K562 (cell line): ENCODE measurements around the gene PEF1. TPM values are rescaled to one million over a fixed set of nuclear protein-coding genes. Genes with fewer than 3 reads are reported as not detected.

Experiments used
- ATAC-seq: fragments of 200-7000 bp; cut with Tn5 transposase; 3 replicates; pipeline ENCODE4 v1.9.1; 2020; ENCODE audit warnings: moderate library complexity
- BruUV-seq: library from RNA; stranded (reverse); fragments of 400-500 nt; replicated peaks from 2 replicates; lab custom pipeline; 2021; lab: Mats Ljungman, UMichigan
- CTCF ChIA-PET: fragments of 300-600 bp; formaldehyde crosslinking; extraction: SDS; loops from one replicate; lab custom pipeline; 2021; ENCODE audit warnings: low intra/inter-chr PET ratio; lab: Yijun Ruan, JAX
- POLR2A ChIA-PET: fragments of 300-600, 350-650 bp; sonication (Branson Sonifier 250); formaldehyde crosslinking; extraction: SDS; loops from one replicate; lab custom pipeline; 2021; ENCODE audit warnings: antibody characterized with exemption, inconsistent platforms; lab: Yijun Ruan, JAX
- DNase-seq, 4 experiments: peaks; one replicate each; pipeline versions ENCODE4 v3.0.0 to v3.0.0-alpha.2; 2011 to 2018; ENCODE audit warnings: low spot score in 3 of 4, mixed read lengths in 3 of 4; ENCODE audit errors: extremely low read depth in 1 of 4
- FAIRE-seq: peaks from 2 replicates; lab custom pipeline; 2011; peaks lifted over from hg19 to GRCh38; lab: Jason Lieb, UNC
- H2AFZ ChIP-seq: 2 replicates; pipeline ENCODE4 v1.6.0; 2011; ENCODE audit warnings: low read depth, low read length, control low read depth, inconsistent platforms
- H3K27ac ChIP-seq: fragments of 200-600 bp; 3 replicates; pipeline ENCODE4 v1.8.0; 2011; ENCODE audit warnings: low read depth, mild to moderate bottlenecking, control low read depth, inconsistent platforms, low read length, moderate library complexity, mixed read lengths; ENCODE audit errors: extremely low read depth
- H3K27me3 ChIP-seq, 2 experiments: fragments of 300-600 bp in 1 of 2; 2 replicates in 1 of 2; 3 replicates in 1 of 2; pipeline versions ENCODE4 v1.6.0 to v1.8.0; 2011; ENCODE audit warnings: inconsistent platforms in 2 of 2, low read length in 2 of 2, mild to moderate bottlenecking in 1 of 2, mixed read lengths in 1 of 2, moderate library complexity in 1 of 2; ENCODE audit not compliant: control insufficient read depth in 2 of 2, insufficient read depth in 2 of 2
- H3K36me3 ChIP-seq: fragments of 300-600 bp; 3 replicates; pipeline ENCODE4 v1.8.0; 2011; ENCODE audit warnings: mild to moderate bottlenecking, low read length, inconsistent platforms; ENCODE audit not compliant: control insufficient read depth, insufficient read depth
- H3K4me1 ChIP-seq, 2 experiments: fragments of 200-600 bp in 1 of 2; replicated peaks in 1 of 2; 2 replicates in 1 of 2; 3 replicates in 1 of 2; pipeline versions ENCODE4 v1.5.1 to v1.8.0; 2011; ENCODE audit warnings: inconsistent platforms in 2 of 2, low read length in 2 of 2, mild to moderate bottlenecking in 1 of 2, mixed read lengths in 1 of 2, moderate library complexity in 1 of 2; ENCODE audit not compliant: control insufficient read depth in 2 of 2, insufficient read depth in 2 of 2
- H3K4me2 ChIP-seq: 2 replicates; pipeline ENCODE4 v1.6.1; 2011; ENCODE audit warnings: low read length, control low read depth, inconsistent platforms, mixed read lengths; ENCODE audit not compliant: insufficient read depth
- H3K4me3 ChIP-seq: fragments of 200-600 bp; sonication (generic), shearing (Covaris generic); 2 replicates; pipeline ENCODE4 v1.5.1; 2016; ENCODE audit warnings: control low read depth, inconsistent platforms
- H3K79me2 ChIP-seq: fragments of 200-600 bp; 3 replicates; pipeline ENCODE4 v1.8.0; 2011; ENCODE audit warnings: low read length, inconsistent platforms; ENCODE audit not compliant: control insufficient read depth, insufficient read depth
- H3K9ac ChIP-seq, 2 experiments: 2 replicates each; pipeline versions ENCODE4 v1.6.0 to v1.6.1; 2011; ENCODE audit warnings: low read depth in 2 of 2, low read length in 2 of 2, control low read depth in 1 of 2, inconsistent platforms in 1 of 2, mild to moderate bottlenecking in 1 of 2, mixed read lengths in 1 of 2; ENCODE audit not compliant: insufficient read depth in 1 of 2
- H3K9me1 ChIP-seq: one replicate; pipeline ENCODE4 v1.6.0; 2011; ENCODE audit warnings: inconsistent platforms, mild to moderate bottlenecking, low read length, moderate library complexity; ENCODE audit not compliant: control insufficient read depth, insufficient read depth
- H3K9me3 ChIP-seq: replicated peaks from 2 replicates; pipeline ENCODE4 v1.5.1; 2011; ENCODE audit warnings: low read depth, low read length, inconsistent platforms; ENCODE audit not compliant: control insufficient read depth, insufficient read depth
- H4K20me1 ChIP-seq: replicated peaks from 2 replicates; pipeline ENCODE4 v1.6.1; 2011; ENCODE audit warnings: low read length, inconsistent platforms, mixed read lengths; ENCODE audit not compliant: control insufficient read depth, insufficient read depth
- CBFA2T3 ChIP-seq: fragments of 450-650 bp; IDR thresholded peaks from 2 replicates; pipeline ENCODE4 v1.6.1; 2017
- CBFB ChIP-seq: sonication (generic); formaldehyde crosslinking; IDR thresholded peaks from 2 replicates; pipeline ENCODE4 v1.4.0; 2020; ENCODE audit warnings: mild to moderate bottlenecking, missing genetic modification reagents
- KAT8 ChIP-seq: fragments of 450-650 bp; IDR thresholded peaks from 2 replicates; pipeline ENCODE4 v1.6.1; 2016; ENCODE audit warnings: low read depth, mild to moderate bottlenecking
- NCOA6 ChIP-seq: fragments of 450-650 bp; IDR thresholded peaks from 2 replicates; pipeline ENCODE4 v1.6.1; 2017; ENCODE audit warnings: mild to moderate bottlenecking
- PURB ChIP-seq: sonication (generic); formaldehyde crosslinking; IDR thresholded peaks from 2 replicates; pipeline ENCODE4 v1.9.0; 2021; ENCODE audit warnings: low read depth, mild to moderate bottlenecking, missing genetic modification reagents
- SMARCC2 ChIP-seq: fragments of 450-650 bp; IDR thresholded peaks from 2 replicates; pipeline ENCODE4 v1.6.1; 2017; ENCODE audit warnings: antibody characterized with exemption, moderate library complexity, mild to moderate bottlenecking, low read depth
- YBX1 ChIP-seq: fragments of 450-650 bp; IDR thresholded peaks from 2 replicates; pipeline ENCODE4 v1.7.1; 2016; ENCODE audit warnings: mild to moderate bottlenecking
- ZKSCAN1 ChIP-seq: fragments of 150-350 bp; IDR thresholded peaks from 2 replicates; pipeline ENCODE4 v1.6.1; 2016; ENCODE audit warnings: low read depth, low read length
- ZNF124 ChIP-seq: sonication (generic); formaldehyde crosslinking; IDR thresholded peaks from 2 replicates; pipeline ENCODE4 v1.8.1; 2022; ENCODE audit warnings: missing genetic modification reagents
- ZNF584 ChIP-seq: fragments of 200-800 bp; sonication (Bioruptor generic); IDR thresholded peaks from 2 replicates; pipeline ENCODE4 v1.6.1; 2016; ENCODE audit warnings: low read depth, mild to moderate bottlenecking, missing genetic modification characterization, missing compliant biosample characterization
- ZZZ3 ChIP-seq: fragments of 450-650 bp; IDR thresholded peaks from 2 replicates; pipeline ENCODE4 v1.6.1; 2016; ENCODE audit warnings: antibody characterized with exemption, mild to moderate bottlenecking, moderate library complexity
- WGBS: fragments of 100-300 bp; shearing (Covaris generic); methylation state at CpG from one replicate; pipeline ENCODE4 v1.1.6; 2016; ENCODE audit warnings: low coverage, mixed read lengths; ENCODE audit not compliant: insufficient coverage; ENCODE audit errors: missing lambda C conversion rate; 5-methylcytosine and 5-hydroxymethylcytosine counted together
- in situ Hi-C: fragments of 300-500 bp; cut with MboI; formaldehyde crosslinking; loops from 4 replicates; pipeline ENCODE4 v1.15.0; 2018; ENCODE audit warnings: inconsistent platforms, mixed read lengths
- intact Hi-C: fragments of 100-400 bp; cut with micrococcal nuclease; formaldehyde crosslinking; loops from 2 replicates; pipeline ENCODE4 v1.14.2; 2022
- polyA plus RNA-seq, 8 experiments: library from polyadenylated mRNA; depleted of rRNA in 4 of 8; stranded (reverse) in 5 of 8; unstranded in 3 of 8; fragments of >200 nt; fragmentation: Nextera tagmentation in 2 of 8; fragmentation: Illumina TruSeq in 1 of 8; extraction: Ambion mirVana in 2 of 8; extraction: Trizol in 1 of 8; gene quantifications; 2 replicates each; pipeline versions ENCODE4 v1.2.1 to v1.2.3, GENCODE V29; 2011 to 2014; ENCODE audit warnings: inconsistent platforms in 1 of 8, missing spikeins in 1 of 8
- total RNA-seq, 7 experiments: library from RNA; depleted of rRNA in 6 of 7; stranded (reverse); fragments of >200 nt in 6 of 7; fragmentation: Illumina TruSeq in 2 of 7; extraction: Trizol in 2 of 7; gene quantifications; 2 replicates each; pipeline versions ENCODE4 v1.2.1 to v1.2.3, GENCODE V29; 2011 to 2021; ENCODE audit warnings: low replicate concordance in 1 of 7
- TF ChIP-seq, protein P1 (sequence below): fragments of 450-650 bp; IDR thresholded peaks from 2 replicates; pipeline ENCODE4 v1.7.1; 2018; ENCODE audit warnings: mild to moderate bottlenecking, low read depth; ENCODE audit not compliant: partially characterized antibody
- TF ChIP-seq, protein P2 (sequence below): fragments of 450-650 bp; IDR thresholded peaks from 2 replicates; pipeline ENCODE4 v1.6.1; 2018; ENCODE audit warnings: mild to moderate bottlenecking, low read depth; ENCODE audit not compliant: partially characterized antibody
- TF ChIP-seq, protein P3 (sequence below): sonication (generic); formaldehyde crosslinking; IDR thresholded peaks from 2 replicates; pipeline ENCODE4 v1.8.1; 2022; ENCODE audit warnings: missing genetic modification reagents
- TF ChIP-seq, protein P4 (sequence below): fragments of 250-450 bp; sonication (Bioruptor Pico); IDR thresholded peaks from 2 replicates; pipeline ENCODE4 v1.5.0; 2020; ENCODE audit warnings: mild to moderate bottlenecking

The PEF1 gene
- total and polyA plus RNA-seq, 9 of the 15 experiments (the other 6 are each of a cell fraction or from before 2014, with no cell fraction given) = 26.3 to 95.5 (median 61.9) TPM

DNA sequence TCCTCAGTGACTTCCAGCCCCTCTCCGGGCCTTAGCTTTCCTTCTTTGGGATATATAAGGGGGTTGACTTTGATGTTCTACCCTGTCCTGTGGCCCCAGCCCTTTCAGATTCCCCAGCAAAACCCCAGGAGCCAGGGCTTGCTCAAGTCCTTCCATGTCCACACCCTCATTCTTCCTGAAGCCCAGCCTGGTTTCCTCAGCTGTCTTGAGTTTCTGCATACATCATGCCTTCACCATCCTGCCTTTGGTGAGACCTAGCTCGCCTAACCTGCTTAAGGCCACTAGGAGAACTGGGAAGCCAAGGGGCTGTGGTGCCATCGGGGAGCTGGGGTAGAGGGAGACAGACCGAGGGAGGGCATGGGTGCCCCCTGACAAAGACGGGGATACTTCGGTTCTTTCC is 17.2 kb upstream of the PEF1 start (continued):
- TF ChIP-seq ZNF124 (no peak), CBFB (no peak), SMARCC2 (no peak)
- TF ChIP-seq, protein P1, sequence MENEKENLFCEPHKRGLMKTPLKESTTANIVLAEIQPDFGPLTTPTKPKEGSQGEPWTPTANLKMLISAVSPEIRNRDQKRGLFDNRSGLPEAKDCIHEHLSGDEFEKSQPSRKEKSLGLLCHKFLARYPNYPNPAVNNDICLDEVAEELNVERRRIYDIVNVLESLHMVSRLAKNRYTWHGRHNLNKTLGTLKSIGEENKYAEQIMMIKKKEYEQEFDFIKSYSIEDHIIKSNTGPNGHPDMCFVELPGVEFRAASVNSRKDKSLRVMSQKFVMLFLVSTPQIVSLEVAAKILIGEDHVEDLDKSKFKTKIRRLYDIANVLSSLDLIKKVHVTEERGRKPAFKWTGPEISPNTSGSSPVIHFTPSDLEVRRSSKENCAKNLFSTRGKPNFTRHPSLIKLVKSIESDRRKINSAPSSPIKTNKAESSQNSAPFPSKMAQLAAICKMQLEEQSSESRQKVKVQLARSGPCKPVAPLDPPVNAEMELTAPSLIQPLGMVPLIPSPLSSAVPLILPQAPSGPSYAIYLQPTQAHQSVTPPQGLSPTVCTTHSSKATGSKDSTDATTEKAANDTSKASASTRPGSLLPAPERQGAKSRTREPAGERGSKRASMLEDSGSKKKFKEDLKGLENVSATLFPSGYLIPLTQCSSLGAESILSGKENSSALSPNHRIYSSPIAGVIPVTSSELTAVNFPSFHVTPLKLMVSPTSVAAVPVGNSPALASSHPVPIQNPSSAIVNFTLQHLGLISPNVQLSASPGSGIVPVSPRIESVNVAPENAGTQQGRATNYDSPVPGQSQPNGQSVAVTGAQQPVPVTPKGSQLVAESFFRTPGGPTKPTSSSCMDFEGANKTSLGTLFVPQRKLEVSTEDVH = no peak
- TF ChIP-seq, all 486 proteins: peak for 0

DNA sequence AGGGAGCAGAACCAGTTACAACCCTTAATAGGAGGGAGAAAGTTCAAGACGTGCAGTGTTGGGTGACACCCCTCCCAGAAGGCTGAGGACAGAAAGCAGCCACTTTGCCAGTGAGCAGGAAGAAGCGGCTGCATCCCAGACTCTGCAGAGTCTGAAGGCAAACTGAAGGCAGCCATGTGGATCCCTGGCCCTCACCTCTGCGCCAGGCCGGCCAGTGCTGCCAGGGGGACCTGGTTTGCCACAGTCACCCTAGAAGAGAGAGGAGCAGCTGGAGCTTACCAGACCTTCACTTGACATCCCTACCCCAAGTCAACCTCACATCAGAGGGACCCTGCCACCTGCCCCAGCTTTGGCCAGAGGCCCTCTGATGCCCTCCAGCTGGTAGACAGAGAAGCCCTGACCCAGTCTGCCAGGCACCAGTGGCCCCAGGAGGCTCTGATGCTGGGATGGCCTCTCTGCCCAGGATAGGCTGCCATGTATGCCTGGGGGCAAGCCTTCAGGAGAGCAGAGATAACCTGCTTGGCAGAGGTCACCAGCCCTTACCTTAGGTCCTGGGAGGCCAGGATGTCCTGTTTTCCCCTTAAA is 16.3 kb upstream of the PEF1 start:
- DNase-seq (no peak), ATAC-seq (no peak), FAIRE-seq (no peak)
- no peak overlapping the region for H3K9ac ChIP-seq
- intact Hi-C loops (loop anchor here (5.0 kb wide), 1 partner anchor 751 kb away; no protein-coding TSS in a partner anchor), in situ Hi-C loops (no loop called here)
- H3K4me1 ChIP-seq = peaks cover 0 to 3% of the 10 kb centered on the region in 2 experiments; a peak in 1 of 5 replicates
- H3K4me3 ChIP-seq = no peak overlapping the region
- no peaks in the 10 kb centered on the region for H3K36me3 ChIP-seq
- H3K9me1 ChIP-seq = no peaks in the 10 kb centered on the region
- H2AFZ ChIP-seq = no peak overlapping the region
- POLR2A ChIA-PET = interaction anchor here (1.4 to 2.0 kb wide), 2 partner anchors 10 to 17 kb away, joined by 7 to 11 read pairs; partner anchors contain the start of gene PEF1
- H3K79me2 ChIP-seq = no peaks in the 10 kb centered on the region
- H3K27ac ChIP-seq = no peak overlapping the region
- no peaks in the 10 kb centered on the region for H3K9me3 ChIP-seq
- WGBS = 0% methylated on average over 4 of the region's 4 CpGs
- BruUV-seq = no TSS peak
- H3K4me2 ChIP-seq = no peak overlapping the region
- CTCF ChIA-PET = no interaction called here
- H4K20me1 ChIP-seq = peaks cover 20% of the 10 kb centered on the region; the same call in 1 of the 2 replicates
- H3K27me3 ChIP-seq = peaks cover 33 to 77% of the 10 kb centered on the region in 2 experiments; a peak in 4 of 5 replicates
- TF ChIP-seq PURB (no peak), ZNF584 (CRISPR knock-in tag) (no peak), YBX1 (no peak), NCOA6 (no peak), ZZZ3 (no peak), CBFA2T3 (no peak), ZKSCAN1 (no peak), KAT8 (no peak)
- TF ChIP-seq, protein P2, sequence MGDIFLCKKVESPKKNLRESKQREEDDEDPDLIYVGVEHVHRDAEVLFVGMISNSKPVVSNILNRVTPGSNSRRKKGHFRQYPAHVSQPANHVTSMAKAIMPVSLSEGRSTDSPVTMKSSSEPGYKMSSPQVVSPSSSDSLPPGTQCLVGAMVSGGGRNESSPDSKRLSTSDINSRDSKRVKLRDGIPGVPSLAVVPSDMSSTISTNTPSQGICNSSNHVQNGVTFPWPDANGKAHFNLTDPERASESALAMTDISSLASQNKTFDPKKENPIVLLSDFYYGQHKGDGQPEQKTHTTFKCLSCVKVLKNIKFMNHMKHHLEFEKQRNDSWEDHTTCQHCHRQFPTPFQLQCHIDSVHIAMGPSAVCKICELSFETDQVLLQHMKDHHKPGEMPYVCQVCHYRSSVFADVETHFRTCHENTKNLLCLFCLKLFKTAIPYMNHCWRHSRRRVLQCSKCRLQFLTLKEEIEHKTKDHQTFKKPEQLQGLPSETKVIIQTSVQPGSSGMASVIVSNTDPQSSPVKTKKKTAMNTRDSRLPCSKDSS = no peak
- TF ChIP-seq, protein P3, sequence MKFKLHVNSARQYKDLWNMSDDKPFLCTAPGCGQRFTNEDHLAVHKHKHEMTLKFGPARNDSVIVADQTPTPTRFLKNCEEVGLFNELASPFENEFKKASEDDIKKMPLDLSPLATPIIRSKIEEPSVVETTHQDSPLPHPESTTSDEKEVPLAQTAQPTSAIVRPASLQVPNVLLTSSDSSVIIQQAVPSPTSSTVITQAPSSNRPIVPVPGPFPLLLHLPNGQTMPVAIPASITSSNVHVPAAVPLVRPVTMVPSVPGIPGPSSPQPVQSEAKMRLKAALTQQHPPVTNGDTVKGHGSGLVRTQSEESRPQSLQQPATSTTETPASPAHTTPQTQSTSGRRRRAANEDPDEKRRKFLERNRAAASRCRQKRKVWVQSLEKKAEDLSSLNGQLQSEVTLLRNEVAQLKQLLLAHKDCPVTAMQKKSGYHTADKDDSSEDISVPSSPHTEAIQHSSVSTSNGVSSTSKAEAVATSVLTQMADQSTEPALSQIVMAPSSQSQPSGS (CRISPR knock-in tag) = no peak
- TF ChIP-seq, protein P4, sequence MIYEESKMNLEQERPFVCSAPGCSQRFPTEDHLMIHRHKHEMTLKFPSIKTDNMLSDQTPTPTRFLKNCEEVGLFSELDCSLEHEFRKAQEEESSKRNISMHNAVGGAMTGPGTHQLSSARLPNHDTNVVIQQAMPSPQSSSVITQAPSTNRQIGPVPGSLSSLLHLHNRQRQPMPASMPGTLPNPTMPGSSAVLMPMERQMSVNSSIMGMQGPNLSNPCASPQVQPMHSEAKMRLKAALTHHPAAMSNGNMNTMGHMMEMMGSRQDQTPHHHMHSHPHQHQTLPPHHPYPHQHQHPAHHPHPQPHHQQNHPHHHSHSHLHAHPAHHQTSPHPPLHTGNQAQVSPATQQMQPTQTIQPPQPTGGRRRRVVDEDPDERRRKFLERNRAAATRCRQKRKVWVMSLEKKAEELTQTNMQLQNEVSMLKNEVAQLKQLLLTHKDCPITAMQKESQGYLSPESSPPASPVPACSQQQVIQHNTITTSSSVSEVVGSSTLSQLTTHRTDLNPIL (CRISPR knock-in tag) = no peak
